Endodermal cell (in vitro differentiated cells): ENCODE data around the gene MSX1. TPM values are rescaled to one million over a fixed set of nuclear protein-coding genes. Genes with fewer than 3 reads are reported as not detected.

Experiments
- DNase-seq: peaks from one replicate; pipeline ENCODE4 v3.0.0-alpha.2; 2017
- H3K27ac ChIP-seq: 2 replicates; pipeline ENCODE4 v1.5.1; 2013; ENCODE audit warnings: mild to moderate bottlenecking, low read depth, low read length, moderate library complexity
- H3K27me3 ChIP-seq: 2 replicates; pipeline ENCODE4 v1.6.1; 2013; ENCODE audit warnings: mild to moderate bottlenecking, low read length, moderate library complexity; ENCODE audit not compliant: insufficient read depth, control insufficient read depth, poor library complexity, severe bottlenecking
- H3K36me3 ChIP-seq: 2 replicates; pipeline ENCODE4 v1.7.0; 2013; ENCODE audit warnings: mild to moderate bottlenecking, low read length, moderate library complexity; ENCODE audit not compliant: control insufficient read depth, insufficient read depth
- H3K4me1 ChIP-seq: one replicate; pipeline ENCODE4 v1.7.0; 2013; ENCODE audit warnings: low read length; ENCODE audit not compliant: control insufficient read depth, insufficient read depth
- H3K4me3 ChIP-seq: 2 replicates; pipeline ENCODE4 v1.5.1; 2013; ENCODE audit warnings: mild to moderate bottlenecking, low read length, moderate library complexity
- H3K9ac ChIP-seq: 2 replicates; pipeline ENCODE4 v1.6.1; 2013; ENCODE audit warnings: mild to moderate bottlenecking, low read length, moderate library complexity; ENCODE audit not compliant: poor library complexity, severe bottlenecking; ENCODE audit errors: extremely low read depth
- H3K9me3 ChIP-seq: 2 replicates; pipeline ENCODE4 v1.6.1; 2013; ENCODE audit warnings: mild to moderate bottlenecking, low read length, moderate library complexity; ENCODE audit not compliant: control insufficient read depth
- H3K27ac Mint-ChIP-seq: 2 replicates; pipeline ENCODE4 v1.8.0; 2020; ENCODE audit warnings: mixed read lengths
- H3K27me3 Mint-ChIP-seq: 2 replicates; pipeline ENCODE4 v1.8.0; 2021; ENCODE audit warnings: mild to moderate bottlenecking, mixed read lengths; ENCODE audit not compliant: insufficient read depth
- H3K36me3 Mint-ChIP-seq: 2 replicates; pipeline ENCODE4 v1.8.0; 2020; ENCODE audit warnings: low read depth, mixed read lengths
- H3K4me1 Mint-ChIP-seq: 2 replicates; pipeline ENCODE4 v1.8.0; 2020; ENCODE audit warnings: mixed read lengths
- H3K4me3 Mint-ChIP-seq: 2 replicates; pipeline ENCODE4 v1.8.0; 2020; ENCODE audit warnings: mild to moderate bottlenecking, moderate library complexity, mixed read lengths
- H3K9me3 Mint-ChIP-seq: 2 replicates; pipeline ENCODE4 v1.8.0; 2020; ENCODE audit warnings: mild to moderate bottlenecking, mixed read lengths
- CTCF ChIP-seq: fragments of 200-600 bp; sonication (generic); conservative IDR thresholded peaks from 2 replicates; pipeline ENCODE4 v1.5.0; 2021; ENCODE audit warnings: antibody characterized with exemption, mild to moderate bottlenecking
- WGBS, 2 experiments: methylation state at CpG; one replicate each; pipeline versions ENCODE4 v1.1.5 to v1.1.7; 2013; ENCODE audit warnings: missing lambda C conversion rate in 2 of 2, mixed read lengths in 1 of 2; ENCODE audit not compliant: insufficient coverage in 1 of 2, insufficient read length in 1 of 2; 5-methylcytosine and 5-hydroxymethylcytosine counted together
- total RNA-seq, 2 donors: library from RNA; stranded (reverse); fragmentation: NEBNext Ultra II Directional in 1 of 2; extraction: Animal tissue kit (Norgen Biotek cat#: 25700) in 1 of 2; gene quantifications; 2 replicates in 1 of 2; 3 replicates in 1 of 2; pipeline ENCODE4 v1.2.1, GENCODE V29; 2021

The MSX1 gene
- total RNA-seq, 2 donors from 2014 or later, result 0.46 to 1.3 TPM

GRCh38 chr4:4847011-4847410 lies 12.5 kb upstream of the MSX1 start:
- no peak for TF ChIP-seq CTCF
- WGBS, 2 experiments, result 83 to 89% methylated on average over 6 to 7 of the region's 7 CpGs
- Mint-ChIP-seq H3K27ac (no peak overlapping the region), H3K4me3 (no peak overlapping the region), H3K27me3 (peaks cover 94% of the 10 kb centered on the region), H3K4me1 (no peaks in the 10 kb centered on the region), H3K9me3 (no peaks in the 10 kb centered on the region), H3K36me3 (no peaks in the 10 kb centered on the region)
- H3K27ac ChIP-seq, result no peak overlapping the region
- H3K36me3 ChIP-seq, result no peaks in the 10 kb centered on the region
- H3K4me3 ChIP-seq, result no peak overlapping the region
- H3K4me1 ChIP-seq, result no peaks in the 10 kb centered on the region
- H3K9ac ChIP-seq, result no peak overlapping the region
- no peaks in the 10 kb centered on the region for H3K9me3 ChIP-seq
- H3K27me3 ChIP-seq, result peaks cover 61% of the 10 kb centered on the region
- DNase-seq, result no peak

GRCh38 chr4:4848540-4848939 lies 10.9 kb upstream of the MSX1 start:
- Histone ChIP-seq H3K27me3 (peaks cover 75% of the 10 kb centered on the region), H3K27ac (no peak overlapping the region), H3K9me3 (no peaks in the 10 kb centered on the region), H3K4me3 (no peak overlapping the region), H3K4me1 (no peaks in the 10 kb centered on the region), H3K9ac (no peak overlapping the region), H3K36me3 (no peaks in the 10 kb centered on the region)
- no peak for TF ChIP-seq CTCF
- Mint-ChIP-seq H3K4me1 (peaks cover 8% of the 10 kb centered on the region), H3K27me3 (peaks cover 94% of the 10 kb centered on the region), H3K36me3 (no peaks in the 10 kb centered on the region), H3K9me3 (no peaks in the 10 kb centered on the region), H3K27ac (no peak overlapping the region), H3K4me3 (no peak overlapping the region)
- WGBS, 2 experiments, result 82 to 84% methylated on average over 7 to 8 of the region's 8 CpGs
- peak; percentile 33 for DNase-seq

- WGBS, 2 experiments, result 60 to 81% methylated on average over 1 to 3 of the region's 3 CpGs
- Mint-ChIP-seq H3K9me3 (no peaks in the 10 kb centered on the region), H3K4me1 (peaks cover 9% of the 10 kb centered on the region), H3K4me3 (no peak overlapping the region), H3K27ac (no peak overlapping the region), H3K36me3 (no peaks in the 10 kb centered on the region), H3K27me3 (peaks cover 96% of the 10 kb centered on the region)
- TF ChIP-seq CTCF, result no peak
- H3K27me3 ChIP-seq, result peaks cover 75% of the 10 kb centered on the region
- H3K27ac ChIP-seq, result no peak overlapping the region
- H3K9me3 ChIP-seq, result no peaks in the 10 kb centered on the region
- peak; percentile 28 for DNase-seq
- no peak overlapping the region for H3K9ac ChIP-seq
- no peaks in the 10 kb centered on the region for H3K36me3 ChIP-seq
- H3K4me1 ChIP-seq, result no peaks in the 10 kb centered on the region
- H3K4me3 ChIP-seq, result no peak overlapping the region
These were observed 10.4 kb upstream of the MSX1 start for GRCh38 chr4:4849106-4849505.
